ENCODE data around the gene SLC15A1.

The SLC15A1 gene

GRCh38 chr13:98787996-98788395 lies 35.5 kb upstream of the SLC15A1 start:
- TF ChIP-seq POLR2A (IDR thresholded peaks at IDR 0.05; ENCODE audit: low read length) (no peak), GATA1 (IDR thresholded peaks at IDR 0.05; ENCODE audit: low read depth, low read length) (no peak)
- DNase-seq = no peak

GRCh38 chr13:98787173-98787572 lies 34.7 kb upstream of the SLC15A1 start:
- no peak for TF ChIP-seq POLR2A (IDR thresholded peaks at IDR 0.05; ENCODE audit: low read length)
- TF ChIP-seq GATA1 (IDR thresholded peaks at IDR 0.05; ENCODE audit: low read depth, low read length) = no peak
- no peak for DNase-seq

GRCh38 chr13:98786023-98786422 lies 33.6 kb upstream of the SLC15A1 start:
- TF ChIP-seq GATA1 (IDR thresholded peaks at IDR 0.05; ENCODE audit: low read depth, low read length) (no peak), POLR2A (IDR thresholded peaks at IDR 0.05; ENCODE audit: low read length) (no peak)
- DNase-seq = no peak

- no peak for DNase-seq
Observed at GRCh38 chr13:98785405-98785804, 32.9 kb upstream of the SLC15A1 start.

GRCh38 chr13:98784666-98785065 lies 32.2 kb upstream of the SLC15A1 start:
- TF ChIP-seq POLR2A (IDR thresholded peaks at IDR 0.05; ENCODE audit: low read length) (no peak), GATA1 (IDR thresholded peaks at IDR 0.05; ENCODE audit: low read depth, low read length) (no peak)
- DNase-seq = no peak

More at GRCh38 chr13:98785405-98785804, 32.9 kb upstream of the SLC15A1 start:
- TF ChIP-seq GATA1 (IDR thresholded peaks at IDR 0.05; ENCODE audit: low read depth, low read length) (no peak), POLR2A (IDR thresholded peaks at IDR 0.05; ENCODE audit: low read length) (no peak)

- TF ChIP-seq POLR2A (IDR thresholded peaks at IDR 0.05; ENCODE audit: low read length) = no peak
- TF ChIP-seq GATA1 (IDR thresholded peaks at IDR 0.05; ENCODE audit: low read depth, low read length) = no peak
- DNase-seq = no peak
Observed at GRCh38 chr13:98783856-98784478, 31.5 kb upstream of the SLC15A1 start.

GRCh38 chr13:98782654-98783053 lies 30.2 kb upstream of the SLC15A1 start:
- TF ChIP-seq POLR2A (IDR thresholded peaks at IDR 0.05; ENCODE audit: low read length) = no peak
- TF ChIP-seq GATA1 (IDR thresholded peaks at IDR 0.05; ENCODE audit: low read depth, low read length) = no peak
- DNase-seq = no peak

- TF ChIP-seq POLR2A (IDR thresholded peaks at IDR 0.05; ENCODE audit: low read length) = no peak
- TF ChIP-seq GATA1 (IDR thresholded peaks at IDR 0.05; ENCODE audit: low read depth, low read length) = no peak
- DNase-seq = no peak
Observed at GRCh38 chr13:98781905-98782304, 29.4 kb upstream of the SLC15A1 start.

GRCh38 chr13:98781470-98781869 lies 29.0 kb upstream of the SLC15A1 start:
- TF ChIP-seq POLR2A (IDR thresholded peaks at IDR 0.05; ENCODE audit: low read length) (no peak), GATA1 (IDR thresholded peaks at IDR 0.05; ENCODE audit: low read depth, low read length) (no peak)
- no peak for DNase-seq

GRCh38 chr13:98781045-98781444 lies 28.6 kb upstream of the SLC15A1 start:
- no peak for DNase-seq
- no peak for TF ChIP-seq POLR2A (IDR thresholded peaks at IDR 0.05; ENCODE audit: low read length)
- TF ChIP-seq GATA1 (IDR thresholded peaks at IDR 0.05; ENCODE audit: low read depth, low read length) = no peak

- DNase-seq = no peak
- TF ChIP-seq POLR2A (IDR thresholded peaks at IDR 0.05; ENCODE audit: low read length) (no peak), GATA1 (IDR thresholded peaks at IDR 0.05; ENCODE audit: low read depth, low read length) (no peak)
Observed at GRCh38 chr13:98780451-98780850, 28.0 kb upstream of the SLC15A1 start.

GRCh38 chr13:98779695-98780094 lies 27.2 kb upstream of the SLC15A1 start:
- DNase-seq = no peak
- TF ChIP-seq POLR2A (IDR thresholded peaks at IDR 0.05; ENCODE audit: low read length) (no peak), GATA1 (IDR thresholded peaks at IDR 0.05; ENCODE audit: low read depth, low read length) (no peak)

GRCh38 chr13:98778749-98779148 lies 26.3 kb upstream of the SLC15A1 start:
- DNase-seq = no peak
- TF ChIP-seq POLR2A (IDR thresholded peaks at IDR 0.05; ENCODE audit: low read length) (no peak), GATA1 (IDR thresholded peaks at IDR 0.05; ENCODE audit: low read depth, low read length) (no peak)

- TF ChIP-seq GATA1 (IDR thresholded peaks at IDR 0.05; ENCODE audit: low read depth, low read length) = no peak
- no peak for TF ChIP-seq POLR2A (IDR thresholded peaks at IDR 0.05; ENCODE audit: low read length)
Observed at GRCh38 chr13:98776644-98777043, 24.2 kb upstream of the SLC15A1 start.

GRCh38 chr13:98775844-98776598 lies 23.5 kb upstream of the SLC15A1 start:
- DNase-seq = no peak
- TF ChIP-seq GATA1 (IDR thresholded peaks at IDR 0.05; ENCODE audit: low read depth, low read length) (no peak), POLR2A (IDR thresholded peaks at IDR 0.05; ENCODE audit: low read length) (no peak)

More at GRCh38 chr13:98776644-98777043, 24.2 kb upstream of the SLC15A1 start:
- DNase-seq = no peak
